Skeletal muscle tissue (tissue), 4 donors: ENCODE results near the gene AADACL2. TPM values are rescaled to one million over a fixed set of nuclear protein-coding genes. Genes with fewer than 3 reads are reported as not detected.
"Not testable (repeated sequence)": the region's sequence is repeated elsewhere in the genome, so short reads cannot be mapped to it uniquely, and the experiment has no call there.

Source experiments
- H3K27ac ChIP-seq: one replicate; pipeline ENCODE4 v1.7.0; 2013; ENCODE audit warnings: mild to moderate bottlenecking, low read depth, low read length, inconsistent platforms
- H3K27me3 ChIP-seq, 3 donors: one replicate each; pipeline ENCODE4 v1.7.0; 2013; ENCODE audit warnings: low read length in 3 of 3; ENCODE audit not compliant: control insufficient read depth in 3 of 3, insufficient read depth in 3 of 3
- H3K36me3 ChIP-seq, 3 donors: one replicate each; pipeline ENCODE4 v1.7.0; 2013; ENCODE audit warnings: low read length in 3 of 3; ENCODE audit not compliant: control insufficient read depth in 3 of 3, insufficient read depth in 3 of 3
- H3K4me1 ChIP-seq, 3 donors: one replicate each; pipeline ENCODE4 v1.7.0; 2013; ENCODE audit warnings: low read length in 3 of 3, mild to moderate bottlenecking in 3 of 3; ENCODE audit not compliant: control insufficient read depth in 3 of 3, insufficient read depth in 3 of 3
- H3K4me3 ChIP-seq, 3 donors: one replicate each; pipeline ENCODE4 v1.7.0; 2013; ENCODE audit warnings: low read length in 3 of 3
- H3K9ac ChIP-seq, 3 donors: one replicate each; pipeline ENCODE4 v1.7.0; 2013; ENCODE audit warnings: low read length in 3 of 3, mild to moderate bottlenecking in 3 of 3, moderate library complexity in 2 of 3, low read depth in 1 of 3
- H3K9me3 ChIP-seq, 3 donors: one replicate each; pipeline ENCODE4 v1.7.0; 2013; ENCODE audit warnings: low read length in 3 of 3; ENCODE audit not compliant: control insufficient read depth in 3 of 3
- total RNA-seq: library from RNA; depleted of rRNA; stranded (reverse); fragments of >200 nt; gene quantifications from one replicate; pipeline ENCODE4 v1.2.3, GENCODE V29; 2014
- donor health status: Osteomylitis.

The AADACL2 gene
- total RNA-seq, 1 donor from 2014 or later: not detected

GRCh38 chr3:151774910-151775309, 41.2 kb downstream of the AADACL2 start:
- Histone ChIP-seq H3K9ac (no peak overlapping the region), H3K4me1 (peaks cover 3 to 7% (median 3%) of the 10 kb centered on the region in 3 donors), H3K36me3 (no peaks in the 10 kb centered on the region), H3K27ac (no peak overlapping the region), H3K9me3 (no peaks in the 10 kb centered on the region), H3K4me3 (no peak overlapping the region), H3K27me3 (no peaks in the 10 kb centered on the region)

DNA sequence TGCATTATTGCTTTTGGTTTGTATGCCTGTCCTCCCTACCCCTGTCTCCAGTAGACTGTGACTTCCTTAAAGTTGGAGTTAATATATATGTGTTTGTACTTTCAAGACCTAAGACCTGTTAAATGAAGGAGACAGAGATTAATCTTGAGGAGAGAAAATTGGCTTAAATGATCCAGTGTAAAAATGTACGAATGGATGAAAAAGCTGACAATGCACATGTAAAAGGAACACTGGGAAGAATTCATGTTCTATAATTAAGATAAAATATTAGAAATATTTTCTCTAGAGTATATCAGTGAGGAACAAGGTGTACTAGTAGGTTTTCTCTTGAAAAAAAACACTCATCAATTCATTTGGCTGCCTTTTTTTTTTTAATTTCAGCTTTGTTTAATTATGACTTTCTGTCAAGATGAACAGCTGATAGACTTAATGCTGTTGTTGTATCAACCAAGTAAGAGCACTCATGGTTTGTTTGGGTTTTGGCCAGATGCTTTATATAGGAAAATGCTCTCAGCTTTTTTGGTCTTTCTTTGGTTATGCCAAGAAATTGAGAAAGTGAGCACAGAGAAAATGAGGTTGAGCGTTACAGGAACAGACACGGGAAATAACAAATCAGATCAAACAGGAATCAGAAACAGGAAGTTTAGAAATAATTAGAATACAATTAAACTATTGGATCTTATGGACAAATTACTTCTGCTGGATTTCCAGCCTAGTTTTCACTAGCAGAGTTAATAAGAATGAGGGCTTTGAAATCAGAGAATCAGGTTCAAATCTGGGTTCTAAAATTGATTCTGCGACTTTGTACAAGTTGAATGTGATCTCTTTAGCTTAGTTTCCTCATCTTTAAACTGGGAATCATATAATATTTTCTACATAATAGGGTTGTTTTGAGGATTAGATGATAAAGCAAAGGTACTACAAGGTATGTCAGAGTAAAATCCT, 41.9 kb downstream of the AADACL2 start:
- H3K27ac ChIP-seq: no peak overlapping the region
- no peak overlapping the region for H3K4me3 ChIP-seq
- H3K36me3 ChIP-seq: no peaks in the 10 kb centered on the region
- H3K4me1 ChIP-seq: peaks cover 3 to 4% (median 3%) of the 10 kb centered on the region in 3 donors
- H3K27me3 ChIP-seq: no peaks in the 10 kb centered on the region
- H3K9me3 ChIP-seq: no peaks in the 10 kb centered on the region
- no peak overlapping the region for H3K9ac ChIP-seq

GRCh38 chr3:151776259-151776740, 42.6 kb downstream of the AADACL2 start:
- H3K4me1 ChIP-seq: peaks cover 0 to 3% (median 2%) of the 10 kb centered on the region in 3 donors
- H3K36me3 ChIP-seq: no peaks in the 10 kb centered on the region
- H3K9me3 ChIP-seq: no peaks in the 10 kb centered on the region
- no peaks in the 10 kb centered on the region for H3K27me3 ChIP-seq
- H3K9ac ChIP-seq: no peak overlapping the region
- H3K4me3 ChIP-seq: no peak overlapping the region
- H3K27ac ChIP-seq: no peak overlapping the region

DNA sequence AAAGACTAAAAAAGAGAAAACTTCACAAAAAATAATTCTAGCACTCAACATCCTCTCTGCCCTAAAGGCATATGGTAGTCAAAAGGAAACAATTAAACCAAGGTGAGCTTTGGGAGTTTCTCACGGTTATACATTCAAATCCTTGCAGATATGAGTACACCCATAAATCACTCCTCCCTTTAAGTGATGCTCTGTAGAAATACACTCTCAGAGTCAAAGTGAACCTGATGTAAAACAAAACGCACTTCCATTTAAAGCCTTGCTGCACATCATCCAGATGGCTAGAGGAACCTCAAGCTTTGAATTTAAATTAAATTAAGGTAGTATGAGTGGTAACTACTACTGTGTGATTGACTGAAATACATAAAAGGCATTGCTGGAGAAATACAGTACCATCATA, 44.2 kb downstream of the AADACL2 start:
- no peak overlapping the region for H3K9ac ChIP-seq
- H3K36me3 ChIP-seq: no peaks in the 10 kb centered on the region
- no peaks in the 10 kb centered on the region for H3K27me3 ChIP-seq
- H3K27ac ChIP-seq: no peak overlapping the region
- H3K4me3 ChIP-seq: no peak overlapping the region
- H3K4me1 ChIP-seq: no peaks in the 10 kb centered on the region
- no peaks in the 10 kb centered on the region for H3K9me3 ChIP-seq

DNA sequence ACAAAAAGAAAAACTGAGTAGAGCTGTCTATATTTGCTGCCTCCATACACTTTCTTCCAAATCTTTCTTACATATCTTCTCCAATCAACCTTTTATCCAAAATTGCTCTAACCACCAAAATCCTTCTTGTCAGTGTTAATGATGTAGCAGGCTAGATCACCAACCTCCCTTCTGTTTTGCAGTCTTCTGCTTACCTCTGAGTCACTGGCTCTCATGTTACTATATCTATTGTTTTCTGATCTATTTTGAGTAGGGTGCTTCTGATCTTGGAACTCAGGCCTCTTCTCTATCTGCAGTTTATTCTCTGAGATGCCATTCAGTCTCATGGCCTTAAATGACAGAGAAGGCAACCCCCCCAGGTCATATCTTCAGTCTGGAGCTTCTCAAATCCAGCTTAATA, 53.9 kb downstream of the AADACL2 start:
- H3K9me3 ChIP-seq: no peaks in the 10 kb centered on the region
- H3K27ac ChIP-seq: no peak overlapping the region
- no peaks in the 10 kb centered on the region for H3K4me1 ChIP-seq
- H3K4me3 ChIP-seq: no peak overlapping the region
- H3K27me3 ChIP-seq: no peaks in the 10 kb centered on the region
- no peaks in the 10 kb centered on the region for H3K36me3 ChIP-seq
- no peak overlapping the region for H3K9ac ChIP-seq

DNA sequence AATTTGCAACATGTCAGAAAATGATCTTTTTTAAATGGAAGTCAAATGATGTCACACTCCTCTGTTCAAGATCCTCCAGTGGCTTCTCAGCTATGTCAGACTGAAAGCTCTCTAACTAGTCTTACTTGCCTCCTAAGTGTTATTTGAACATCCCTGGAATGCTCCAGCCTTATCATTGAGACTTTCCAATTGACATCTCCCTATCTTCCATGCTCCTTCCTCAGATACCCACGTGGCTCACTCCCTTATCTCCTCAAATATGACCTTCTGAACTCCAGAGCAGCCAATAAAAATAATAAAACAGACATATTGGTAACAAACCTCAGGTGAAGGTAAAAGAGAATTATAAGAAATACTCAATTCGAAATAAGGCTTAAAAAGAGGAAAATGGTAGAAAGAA, 54.7 kb downstream of the AADACL2 start:
- no peaks in the 10 kb centered on the region for H3K4me1 ChIP-seq
- H3K4me3 ChIP-seq: no peak overlapping the region
- no peak overlapping the region for H3K9ac ChIP-seq

DNA sequence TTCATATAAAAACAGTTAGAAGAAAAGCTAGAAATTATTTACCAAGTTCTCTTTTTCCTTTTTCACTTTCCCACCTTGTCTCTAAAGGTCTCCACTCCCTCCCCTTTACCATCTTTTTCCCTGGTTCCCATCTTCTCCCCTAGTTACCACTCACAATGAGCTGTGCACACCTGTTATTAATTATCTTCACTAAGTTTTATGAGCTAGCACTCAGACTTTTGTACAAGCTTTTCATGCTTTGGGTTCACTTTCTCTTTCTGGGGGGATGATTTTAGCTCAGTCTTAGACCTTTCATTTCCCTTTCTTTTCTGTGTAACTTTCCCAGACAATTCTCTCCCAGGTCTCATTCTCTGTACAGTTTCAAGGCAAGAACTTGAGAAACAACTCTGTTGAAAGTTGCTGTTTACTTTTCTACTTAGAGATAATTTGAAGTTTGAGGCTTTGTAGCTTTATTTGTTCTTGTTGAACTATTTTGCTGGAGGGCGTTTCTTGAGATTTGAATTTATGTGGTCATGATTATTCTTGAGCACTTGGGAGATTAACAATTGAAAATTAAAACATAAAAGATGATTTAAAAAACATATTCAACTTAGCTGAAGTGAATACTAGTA, 56.2 kb downstream of the AADACL2 start:
- Histone ChIP-seq H3K4me1 (no peaks in the 10 kb centered on the region), H3K27me3 (no peaks in the 10 kb centered on the region), H3K9me3 (no peaks in the 10 kb centered on the region), H3K9ac (no peak overlapping the region), H3K4me3 (no peak overlapping the region), H3K36me3 (no peaks in the 10 kb centered on the region), H3K27ac (no peak overlapping the region)

More for the DNA sequence above, 54.7 kb downstream of the AADACL2 start:
- Histone ChIP-seq H3K9me3 (no peaks in the 10 kb centered on the region), H3K27ac (no peak overlapping the region), H3K27me3 (no peaks in the 10 kb centered on the region), H3K36me3 (no peaks in the 10 kb centered on the region)

- not testable (repeated sequence) for H3K4me1 ChIP-seq, H3K4me3 ChIP-seq, H3K27me3 ChIP-seq, H3K36me3 ChIP-seq, H3K9ac ChIP-seq, H3K9me3 ChIP-seq, H3K27ac ChIP-seq
Observed at GRCh38 chr3:151790763-151791162, 57.0 kb downstream of the AADACL2 start.

GRCh38 chr3:151792411-151792810, 58.7 kb downstream of the AADACL2 start:
- Histone ChIP-seq H3K36me3 (no peaks in the 10 kb centered on the region), H3K4me1 (no peaks in the 10 kb centered on the region), H3K27ac (no peak overlapping the region), H3K27me3 (no peaks in the 10 kb centered on the region), H3K9ac (no peak overlapping the region), H3K9me3 (no peaks in the 10 kb centered on the region), H3K4me3 (no peak overlapping the region)

DNA sequence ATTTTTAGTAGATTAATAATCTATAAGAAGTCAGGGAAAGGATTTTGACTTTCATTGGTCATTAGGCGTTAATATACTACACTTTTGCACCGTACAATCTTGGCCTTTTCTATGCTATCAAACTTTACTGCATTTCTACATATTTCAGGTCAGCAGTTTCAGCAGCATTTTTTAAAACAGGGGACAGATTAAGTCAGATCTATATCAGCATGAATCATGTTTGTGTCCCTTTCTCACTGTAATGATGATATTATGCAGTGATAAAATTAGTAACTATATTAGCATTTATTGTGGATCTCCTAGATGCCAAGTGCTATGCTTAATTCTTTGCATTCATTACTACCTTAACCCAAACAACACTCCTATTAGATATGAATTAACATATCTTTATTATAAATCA, 59.9 kb downstream of the AADACL2 start:
- no peak overlapping the region for H3K27ac ChIP-seq
- H3K4me1 ChIP-seq: no peaks in the 10 kb centered on the region
- H3K36me3 ChIP-seq: no peaks in the 10 kb centered on the region
- H3K9ac ChIP-seq: no peak overlapping the region
- no peaks in the 10 kb centered on the region for H3K9me3 ChIP-seq
- no peak overlapping the region for H3K4me3 ChIP-seq
- no peaks in the 10 kb centered on the region for H3K27me3 ChIP-seq
